GOT3 (cell line): ENCODE measurements around the gene SORD.

Experiments
- DNase-seq: peaks from one replicate; lab custom pipeline; 2025; ENCODE audit warnings: mixed read lengths; lab: John Stamatoyannopoulos, UW

The SORD gene

GRCh38 chr15:45116482-45117307 is 93.7 kb downstream of the SORD start:
- no peak for DNase-seq

DNA sequence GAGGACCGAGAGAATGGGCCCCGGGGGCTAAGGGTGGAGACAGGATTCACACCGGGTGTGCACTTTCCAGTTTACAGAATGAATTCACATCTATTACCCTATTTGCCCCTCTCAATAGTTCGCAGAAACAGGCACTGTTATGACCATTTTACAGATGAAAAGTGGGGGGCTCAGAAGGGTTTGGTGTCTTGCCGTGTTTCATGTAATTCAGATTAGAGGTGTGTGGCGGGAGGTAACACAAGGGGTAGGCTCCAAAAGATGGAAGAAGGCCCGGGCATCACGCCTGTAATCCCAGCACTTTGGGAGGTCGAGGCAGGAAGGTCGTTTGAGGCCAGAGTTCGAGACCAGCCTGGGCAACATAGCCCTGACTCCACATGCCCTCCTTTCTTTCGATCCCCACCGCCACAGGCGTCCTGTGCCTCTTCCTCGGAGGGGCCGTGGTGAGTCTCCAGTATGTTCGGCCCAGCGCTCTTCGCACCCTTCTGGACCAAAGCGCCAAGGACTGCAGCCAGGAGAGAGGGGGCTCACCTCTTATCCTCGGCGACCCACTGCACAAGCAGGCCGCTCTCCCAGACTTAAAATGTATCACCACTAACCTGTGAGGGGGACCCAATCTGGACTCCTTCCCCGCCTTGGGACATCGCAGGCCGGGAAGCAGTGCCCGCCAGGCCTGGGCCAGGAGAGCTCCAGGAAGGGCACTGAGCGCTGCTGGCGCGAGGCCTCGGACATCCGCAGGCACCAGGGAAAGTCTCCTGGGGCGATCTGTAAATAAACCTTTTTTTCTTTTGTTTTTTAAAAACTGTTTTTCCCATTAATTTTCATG is 94.5 kb downstream of the SORD start:
- no peak for DNase-seq

- no peak for DNase-seq
These were observed 95.2 kb downstream of the SORD start for GRCh38 chr15:45118131-45118588.

GRCh38 chr15:45118996-45119395 is 96.0 kb downstream of the SORD start:
- DNase-seq, result no peak

DNA sequence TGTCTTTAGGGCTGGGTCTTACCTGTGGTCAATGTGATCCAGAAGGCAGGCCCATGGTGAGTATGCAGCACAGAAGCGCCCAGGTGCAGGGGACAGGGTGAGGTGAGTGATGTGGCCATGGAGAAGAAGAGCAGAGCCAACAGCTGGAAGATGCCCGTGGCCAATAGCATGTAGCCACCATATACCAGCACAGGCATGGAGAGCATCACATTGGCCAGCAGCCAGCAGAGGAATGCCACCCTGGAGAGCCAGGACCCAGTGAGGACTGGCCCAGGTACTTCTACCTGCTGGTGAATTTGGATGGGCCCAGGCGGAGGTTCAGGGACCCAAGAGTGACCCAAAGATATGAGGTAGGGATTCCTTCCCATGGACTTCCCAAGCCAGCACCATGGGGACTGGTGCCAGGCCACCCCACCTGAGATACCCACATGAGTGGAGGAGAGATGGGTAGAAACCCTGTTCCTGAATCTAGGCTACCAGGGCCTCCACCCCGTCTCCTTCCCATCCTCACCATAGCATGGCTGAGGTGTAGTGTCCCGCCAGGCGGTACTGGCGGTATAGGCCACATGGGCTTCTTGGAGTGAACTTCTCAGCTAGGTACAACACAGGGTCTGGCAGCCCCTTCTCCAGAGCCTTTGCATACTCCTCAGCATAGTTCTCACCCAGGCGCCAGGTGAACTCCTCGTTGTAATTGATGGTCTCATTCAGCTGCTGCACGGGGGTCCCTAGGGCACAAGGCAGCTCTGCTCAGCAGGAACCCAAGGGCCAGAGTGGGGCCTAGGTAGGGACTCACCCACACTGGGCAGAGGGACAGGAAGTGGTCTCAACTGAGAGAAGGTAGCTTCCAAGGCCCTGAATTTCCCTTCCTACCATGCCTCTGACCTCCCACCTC is 97.3 kb downstream of the SORD start:
- no peak for DNase-seq

DNA sequence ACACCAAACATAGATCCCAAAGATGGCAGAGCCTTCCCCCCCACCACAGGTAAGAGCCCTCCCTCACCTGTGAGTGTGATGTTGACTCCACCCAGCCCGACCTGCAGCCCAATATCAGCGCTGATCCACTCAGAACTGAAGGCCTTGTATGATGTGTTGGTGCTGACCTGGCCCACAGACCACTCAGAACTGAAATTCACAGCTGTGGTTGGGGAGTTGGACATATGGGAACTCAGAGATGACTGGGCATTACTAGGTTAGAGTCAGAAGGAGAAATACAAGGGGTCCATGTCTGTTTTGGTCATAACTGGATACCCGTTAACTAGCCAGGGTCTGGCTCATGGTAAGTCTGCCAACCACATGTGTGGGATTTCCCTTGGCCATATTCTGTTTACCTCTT is 98.0 kb downstream of the SORD start:
- DNase-seq, result no peak

DNA sequence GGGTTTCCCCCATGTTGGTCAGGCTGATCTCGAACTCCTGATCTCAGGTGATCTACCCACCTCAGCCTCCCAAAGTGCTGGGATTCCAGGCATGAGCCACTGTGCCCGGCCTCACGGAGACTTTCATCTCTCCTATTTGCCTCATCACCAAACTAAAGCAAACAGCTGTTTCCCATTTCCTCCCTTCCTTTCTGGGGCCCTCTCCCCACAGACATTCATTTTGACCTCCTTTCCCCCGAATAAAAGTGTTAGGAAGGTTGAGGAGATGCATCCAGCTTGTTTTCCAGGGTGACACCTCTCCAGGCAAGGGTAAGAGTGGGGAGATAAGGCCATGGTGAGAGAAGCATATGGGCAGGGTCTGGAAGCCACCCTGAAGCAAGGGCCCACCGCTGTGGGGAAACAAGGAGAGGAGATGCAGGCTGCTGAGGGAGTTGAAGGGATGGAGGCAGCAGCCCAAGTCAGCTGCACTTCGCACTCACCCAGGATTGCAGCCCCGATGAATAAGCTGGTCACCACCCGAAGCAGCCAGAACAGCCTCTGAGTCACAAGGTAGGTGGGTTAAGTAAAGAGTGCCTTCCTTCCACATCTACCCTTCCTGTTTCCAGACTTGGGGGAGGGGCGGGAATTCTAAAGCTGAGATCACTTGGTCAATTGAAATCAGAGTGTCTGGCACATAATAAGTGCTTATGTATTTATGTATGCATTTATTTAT is 98.9 kb downstream of the SORD start:
- DNase-seq, result no peak

GRCh38 chr15:45122719-45123118 is 99.7 kb downstream of the SORD start:
- no peak for DNase-seq

DNA sequence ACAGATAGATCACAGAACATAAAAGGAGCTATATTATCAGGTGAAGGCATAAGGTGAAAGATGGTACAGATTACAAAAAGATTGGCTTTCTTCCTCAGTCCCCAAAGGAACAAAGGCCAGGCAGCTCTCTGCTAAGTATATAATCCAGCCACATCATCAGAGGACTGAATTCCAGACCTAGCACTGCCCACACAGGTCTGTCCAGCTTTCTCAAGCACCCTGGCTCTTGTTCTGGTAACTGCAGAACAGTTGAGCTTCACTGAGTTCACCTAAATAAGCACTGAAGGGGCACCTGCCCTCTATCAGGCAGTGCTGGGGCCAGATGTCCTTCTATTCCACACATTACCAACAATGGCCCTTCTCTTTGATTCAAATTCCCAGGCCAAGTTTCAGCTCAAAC is 100.4 kb downstream of the SORD start:
- DNase-seq, result no peak

DNA sequence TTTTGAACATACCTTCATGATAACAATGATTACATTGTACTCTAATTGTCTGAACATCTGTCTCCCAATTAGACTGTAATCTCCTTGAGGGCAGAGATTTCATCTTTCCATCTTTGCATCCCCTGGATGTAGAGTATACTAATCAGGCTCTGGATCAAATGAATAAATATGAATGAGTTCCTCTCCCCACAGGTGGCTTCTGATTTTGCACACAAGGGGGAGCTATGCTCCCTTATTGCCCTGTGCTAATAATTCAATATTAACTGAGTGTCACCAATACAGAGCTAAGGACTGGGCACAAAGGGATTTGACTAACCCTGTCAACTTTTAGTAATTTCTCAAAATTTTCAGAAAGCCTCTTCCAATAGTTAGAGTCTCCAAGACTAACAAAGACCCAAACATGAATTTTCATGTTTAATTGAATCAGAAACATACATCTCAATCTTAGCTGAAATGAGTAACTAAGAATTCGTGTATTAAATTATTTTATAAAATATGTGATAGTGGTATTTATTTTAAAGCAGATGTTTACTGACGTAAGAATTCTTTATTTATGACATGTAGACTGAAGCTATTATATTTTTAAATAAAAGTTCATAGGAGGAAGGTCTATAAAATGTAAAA is 103.7 kb downstream of the SORD start:
- no peak for DNase-seq
